HG03565 (cell line): Measurements from ENCODE around the gene CLCNKB.
"Not testable (repeated sequence)": the region's sequence is repeated elsewhere in the genome, so short reads cannot be mapped to it uniquely, and the experiment has no call there.

Source experiments
- ATAC-seq: cut with Tn5 transposase; IDR thresholded peaks from one replicate; pipeline ENCODE4 v1.9.1; 2021; ENCODE audit warnings: mild to moderate bottlenecking, moderate library complexity; ENCODE audit not compliant: unreplicated experiment

CLCNKB gene

DNA sequence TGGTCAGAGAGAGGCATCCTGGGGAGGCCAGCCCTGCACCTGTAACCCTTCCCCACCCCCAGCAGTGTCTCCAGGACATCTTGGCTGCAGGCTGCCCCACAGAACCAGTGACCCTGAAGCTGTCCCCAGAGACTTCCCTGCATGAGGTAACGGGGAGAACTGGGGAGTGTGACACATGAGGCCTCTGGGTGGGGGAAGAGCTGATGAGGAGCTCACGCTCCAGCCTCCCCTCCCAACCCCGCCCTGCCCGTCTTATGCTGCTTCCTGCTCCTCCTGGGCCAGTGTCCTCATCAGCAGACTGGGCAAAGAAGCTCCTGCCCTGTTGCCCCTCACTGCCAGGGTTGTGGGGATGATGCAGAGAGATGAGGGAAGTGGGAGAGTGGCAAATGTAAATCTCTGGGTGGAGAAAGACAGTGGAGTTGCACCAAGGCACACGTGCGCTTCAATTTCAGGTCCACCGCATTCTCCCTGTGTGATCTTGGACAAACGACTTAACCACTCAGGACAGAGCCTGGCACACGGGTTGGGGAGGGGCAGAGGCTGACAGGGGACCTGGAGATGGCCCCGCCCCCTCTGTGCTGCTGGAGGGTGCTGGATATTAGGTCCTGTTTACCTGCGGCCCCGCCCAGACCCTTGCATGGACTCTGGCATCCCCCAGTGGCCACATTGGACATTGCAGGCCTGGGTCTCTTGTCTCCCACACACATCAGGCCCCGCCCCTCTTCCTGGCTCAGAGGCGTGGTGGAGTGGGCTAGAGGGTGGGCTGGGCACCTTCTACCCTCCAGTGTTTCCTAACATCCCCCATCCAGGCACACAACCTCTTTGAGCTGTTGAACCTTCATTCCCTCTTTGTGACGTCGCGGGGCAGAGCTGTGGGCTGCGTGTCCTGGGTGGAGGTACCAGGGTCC, 12.3 kb downstream of the CLCNKB start:
- no peak for ATAC-seq

- not testable (repeated sequence) for ATAC-seq
Measured at GRCh38 chr1:16056521-16056912, 12.9 kb downstream of the CLCNKB start.

DNA sequence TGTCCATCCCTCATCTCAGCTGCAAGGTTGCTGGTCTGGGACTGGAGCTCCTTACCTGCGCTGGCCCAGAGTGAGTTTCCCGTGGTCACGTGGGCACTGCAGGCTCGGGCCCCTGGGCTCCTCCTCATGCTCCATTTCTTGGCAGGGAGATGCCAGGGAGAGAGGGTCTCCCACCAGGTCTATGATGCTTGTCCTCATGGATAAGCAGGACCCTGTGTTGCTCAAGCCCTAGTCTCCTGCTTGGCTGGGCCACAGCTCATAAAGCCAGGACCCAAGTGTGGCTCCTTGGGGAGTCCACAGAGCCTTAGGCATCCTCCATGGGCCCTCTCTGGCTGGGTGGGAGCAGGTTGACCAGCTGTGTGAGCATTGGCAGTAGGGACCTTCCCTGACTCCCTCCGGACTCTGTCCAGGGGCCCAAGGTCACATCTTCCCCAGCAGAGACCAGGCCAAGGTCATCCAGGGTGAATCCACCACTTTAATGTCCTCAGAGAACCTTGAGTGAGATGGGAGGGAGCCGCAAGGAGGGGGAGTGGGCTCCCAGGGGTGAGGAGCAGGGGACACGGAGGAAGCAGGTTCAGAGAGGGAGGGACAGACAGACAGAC, 13.8 kb downstream of the CLCNKB start:
- ATAC-seq = not testable (repeated sequence)

DNA sequence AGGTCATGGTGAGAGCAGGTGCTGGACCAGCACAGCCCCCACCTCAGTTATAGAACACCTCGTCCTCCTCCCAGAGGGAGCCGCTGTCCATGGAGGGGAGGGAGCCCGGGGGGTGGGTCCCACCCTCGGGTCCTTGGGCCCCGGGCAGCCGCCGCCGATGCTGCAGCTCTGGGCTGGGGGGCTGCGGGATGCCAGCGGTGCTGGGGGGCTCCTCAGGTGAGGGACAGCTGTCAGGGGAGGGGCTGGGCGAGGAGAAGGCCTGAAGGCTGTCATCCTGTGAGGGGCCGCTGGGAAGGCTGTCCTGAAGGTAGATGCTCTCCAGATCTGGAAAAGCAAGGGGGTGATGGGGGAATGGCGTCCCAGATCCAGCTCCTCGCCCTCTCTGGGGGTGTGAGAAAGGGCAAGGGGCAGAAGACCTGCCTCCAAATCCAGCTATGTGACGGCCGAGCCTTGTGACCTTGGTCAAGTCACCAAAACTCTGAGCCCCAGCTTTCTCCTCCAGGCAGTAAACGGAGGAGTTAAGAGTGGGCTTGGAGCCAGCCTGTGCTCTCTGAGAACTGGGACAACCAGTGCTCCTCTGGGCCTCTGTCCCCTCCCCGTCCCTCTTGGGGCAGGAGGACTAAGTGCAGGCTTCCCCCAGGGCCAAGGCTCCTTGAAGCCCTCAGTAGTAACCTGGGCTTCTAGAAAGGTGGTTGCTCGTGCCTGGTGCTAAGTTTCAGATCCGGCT, 15.0 kb downstream of the CLCNKB start:
- ATAC-seq = not testable (repeated sequence)

DNA sequence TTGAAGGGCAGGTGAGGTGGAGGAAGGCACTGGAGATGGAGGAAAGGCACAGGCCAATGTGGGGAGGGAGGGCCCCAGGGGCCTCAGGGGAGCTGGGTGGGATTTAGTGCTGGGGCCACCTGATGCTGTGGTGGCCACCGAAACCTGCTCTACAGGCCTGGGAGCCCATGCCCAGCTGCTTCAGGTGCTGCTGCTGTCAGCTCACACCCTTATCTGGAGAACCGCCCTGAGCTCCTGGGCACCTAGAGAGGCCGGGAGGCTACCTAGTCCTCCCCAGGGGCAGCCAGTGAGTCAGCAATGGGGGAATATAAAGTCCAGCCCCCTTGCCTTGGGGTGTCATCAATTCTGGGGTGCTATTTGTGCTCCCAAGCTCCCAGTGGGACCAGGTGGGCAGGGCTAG, 17.7 kb downstream of the CLCNKB start:
- ATAC-seq = no peak

- ATAC-seq = not testable (repeated sequence)
Measured at GRCh38 chr1:16061989-16062686, 18.6 kb downstream of the CLCNKB start.

GRCh38 chr1:16062687-16063075, 19.1 kb downstream of the CLCNKB start:
- ATAC-seq = not testable (repeated sequence)

- ATAC-seq = no peak
Measured at GRCh38 chr1:16063226-16063829, 19.7 kb downstream of the CLCNKB start.

- ATAC-seq = no peak
Measured at GRCh38 chr1:16063921-16064320, 20.3 kb downstream of the CLCNKB start.

GRCh38 chr1:16064536-16065268, 21.1 kb downstream of the CLCNKB start:
- no peak for ATAC-seq

GRCh38 chr1:16065269-16065576, 21.6 kb downstream of the CLCNKB start:
- no peak for ATAC-seq

DNA sequence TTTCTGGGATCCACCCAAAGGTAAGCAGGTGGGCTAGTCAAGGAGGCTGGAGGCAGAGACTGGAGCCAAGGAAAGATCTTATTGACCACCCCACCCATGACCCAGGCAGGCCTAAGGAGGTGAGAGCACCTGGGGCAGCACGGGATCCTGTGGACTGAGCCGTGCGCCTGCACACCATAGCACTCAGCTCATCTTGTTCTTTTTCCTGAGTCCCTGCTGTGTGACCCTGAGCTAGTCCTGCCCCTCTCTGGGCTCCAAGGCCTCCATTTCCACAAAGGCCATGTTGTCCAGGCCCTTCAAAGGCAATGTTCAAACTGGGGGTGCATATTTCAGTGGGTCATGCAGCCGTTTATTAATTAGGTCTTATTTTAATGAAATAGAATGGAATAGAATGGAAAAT, 22.7 kb downstream of the CLCNKB start:
- ATAC-seq = no peak

GRCh38 chr1:16067127-16067768, 23.7 kb downstream of the CLCNKB start:
- no peak for ATAC-seq

DNA sequence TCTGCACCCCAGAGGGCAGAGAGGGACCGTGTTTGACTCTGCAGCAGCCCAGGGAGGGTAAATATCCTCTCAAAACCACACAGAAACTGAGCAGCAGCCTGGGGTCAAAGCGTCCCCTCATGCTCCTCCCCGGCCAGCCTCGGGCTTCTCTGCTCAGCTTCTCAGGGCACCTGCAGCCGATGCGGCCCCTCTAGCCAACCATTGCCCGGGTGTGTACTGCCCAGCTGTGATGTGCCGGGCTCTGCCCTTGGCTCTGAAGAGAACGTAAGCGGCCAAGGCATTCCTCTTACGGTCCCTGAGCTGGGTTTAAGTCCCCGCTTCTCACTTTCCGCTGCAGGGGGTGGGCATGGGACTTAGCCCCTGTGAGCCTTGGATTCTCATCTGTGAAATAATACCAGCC, 24.4 kb downstream of the CLCNKB start:
- ATAC-seq = no peak

- ATAC-seq = no peak
Measured at GRCh38 chr1:16068356-16069270, 25.0 kb downstream of the CLCNKB start.

DNA sequence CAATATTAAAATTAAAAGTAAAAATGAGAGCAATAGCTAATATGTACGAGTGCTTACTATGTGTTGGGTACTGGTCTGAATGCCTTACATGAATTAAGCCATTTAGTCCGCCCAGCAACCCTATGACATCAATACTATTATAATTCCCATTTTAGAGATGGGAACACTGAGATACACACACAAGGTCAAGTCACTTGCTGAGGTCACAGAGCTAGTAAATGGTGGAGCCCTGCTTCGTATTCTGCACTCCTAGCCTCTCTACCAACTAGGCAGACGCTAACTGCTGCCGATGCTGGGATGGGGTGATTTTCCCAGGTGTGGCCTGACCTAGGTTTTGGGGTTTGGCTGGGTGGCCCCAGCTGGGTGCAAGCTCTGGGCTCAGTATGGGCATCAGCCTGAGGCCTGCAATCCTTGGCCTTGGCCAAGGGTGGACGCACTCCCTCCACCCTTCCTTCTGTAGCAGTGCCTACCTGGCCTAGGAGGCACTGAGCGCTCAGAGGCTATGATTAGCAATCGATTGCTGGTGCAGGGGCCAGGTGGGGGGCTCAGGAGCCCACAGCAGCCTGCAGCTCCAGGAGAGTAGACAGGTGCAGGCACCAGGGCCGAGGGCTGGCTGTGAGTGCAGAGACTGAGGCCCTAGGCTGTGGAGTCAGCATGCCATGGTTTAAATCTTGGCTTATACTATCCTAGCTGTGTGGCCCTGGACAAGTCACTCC, 27.2 kb downstream of the CLCNKB start:
- no peak for ATAC-seq

- ATAC-seq = no peak
Measured at GRCh38 chr1:16071614-16072013, 28.0 kb downstream of the CLCNKB start.

DNA sequence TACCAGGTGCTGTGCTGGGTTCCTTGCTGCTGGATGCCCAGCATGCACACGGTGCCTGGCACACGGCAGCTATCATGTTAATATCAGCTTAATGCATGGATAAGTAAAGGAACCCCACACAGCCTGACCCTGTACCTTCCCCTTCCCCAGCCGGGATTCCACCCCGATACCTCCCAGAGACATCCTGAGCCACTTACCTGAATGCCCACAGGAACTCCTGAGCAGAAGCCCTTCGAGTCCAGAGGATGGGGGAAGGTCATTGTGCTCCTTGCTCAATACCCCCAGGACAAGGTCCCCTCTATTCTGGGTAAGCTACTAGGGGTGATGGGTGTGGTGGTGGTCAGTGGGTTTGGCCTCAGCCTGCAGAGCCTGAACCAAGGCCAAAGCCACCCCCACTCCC, 28.5 kb downstream of the CLCNKB start:
- no peak for ATAC-seq
